Prostate gland (tissue), 2 donors: Measurements from ENCODE around the gene BDP1.
"Not testable (repeated sequence)": the region's sequence is repeated elsewhere in the genome, so short reads cannot be mapped to it uniquely, and the experiment has no call there.

Source experiments
- POLR2A ChIP-seq: fragments of 450-650 bp; IDR thresholded peaks from one replicate; pipeline ENCODE4 v1.6.1; 2016; ENCODE audit warnings: antibody characterized with exemption, mild to moderate bottlenecking
- TF ChIP-seq, protein P1 (sequence below), 4 experiments: fragments of 200-600 bp in 2 of 4; fragments of 450-650 bp in 2 of 4; sonication (generic) in 2 of 4; IDR thresholded peaks; 1 replicate in 3 of 4; 2 replicates in 1 of 4; pipeline ENCODE4 v1.5.1; 2016 to 2019; ENCODE audit warnings: antibody characterized with exemption in 4 of 4, mild to moderate bottlenecking in 2 of 4, moderate library complexity in 2 of 4

DNA sequence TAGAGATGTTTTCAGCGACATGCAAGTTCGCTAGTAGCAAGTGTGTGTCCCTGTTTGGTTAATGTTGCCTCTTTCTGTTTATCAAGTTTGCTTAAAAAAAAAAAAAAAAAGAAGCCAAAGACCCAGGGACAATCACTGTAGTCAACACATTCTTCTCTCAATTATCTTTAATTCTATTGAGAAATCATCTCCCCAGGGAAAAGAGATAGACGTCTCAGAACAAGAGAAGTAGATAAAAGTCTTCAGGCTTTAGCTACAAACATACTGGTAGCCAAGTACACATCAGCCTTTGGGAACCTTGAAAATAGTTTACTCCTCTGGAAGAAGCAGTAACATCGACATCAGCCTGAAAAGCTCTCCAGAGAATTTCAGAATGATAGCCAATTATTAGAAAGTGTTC, 11.6 kb upstream of the BDP1 start:
- not testable (repeated sequence) for TF ChIP-seq POLR2A
- TF ChIP-seq, protein P1, sequence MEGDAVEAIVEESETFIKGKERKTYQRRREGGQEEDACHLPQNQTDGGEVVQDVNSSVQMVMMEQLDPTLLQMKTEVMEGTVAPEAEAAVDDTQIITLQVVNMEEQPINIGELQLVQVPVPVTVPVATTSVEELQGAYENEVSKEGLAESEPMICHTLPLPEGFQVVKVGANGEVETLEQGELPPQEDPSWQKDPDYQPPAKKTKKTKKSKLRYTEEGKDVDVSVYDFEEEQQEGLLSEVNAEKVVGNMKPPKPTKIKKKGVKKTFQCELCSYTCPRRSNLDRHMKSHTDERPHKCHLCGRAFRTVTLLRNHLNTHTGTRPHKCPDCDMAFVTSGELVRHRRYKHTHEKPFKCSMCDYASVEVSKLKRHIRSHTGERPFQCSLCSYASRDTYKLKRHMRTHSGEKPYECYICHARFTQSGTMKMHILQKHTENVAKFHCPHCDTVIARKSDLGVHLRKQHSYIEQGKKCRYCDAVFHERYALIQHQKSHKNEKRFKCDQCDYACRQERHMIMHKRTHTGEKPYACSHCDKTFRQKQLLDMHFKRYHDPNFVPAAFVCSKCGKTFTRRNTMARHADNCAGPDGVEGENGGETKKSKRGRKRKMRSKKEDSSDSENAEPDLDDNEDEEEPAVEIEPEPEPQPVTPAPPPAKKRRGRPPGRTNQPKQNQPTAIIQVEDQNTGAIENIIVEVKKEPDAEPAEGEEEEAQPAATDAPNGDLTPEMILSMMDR (IDR thresholded peaks at IDR 0.05) = not testable (repeated sequence)
